ENCODE data around the gene UTP18.

DNA sequence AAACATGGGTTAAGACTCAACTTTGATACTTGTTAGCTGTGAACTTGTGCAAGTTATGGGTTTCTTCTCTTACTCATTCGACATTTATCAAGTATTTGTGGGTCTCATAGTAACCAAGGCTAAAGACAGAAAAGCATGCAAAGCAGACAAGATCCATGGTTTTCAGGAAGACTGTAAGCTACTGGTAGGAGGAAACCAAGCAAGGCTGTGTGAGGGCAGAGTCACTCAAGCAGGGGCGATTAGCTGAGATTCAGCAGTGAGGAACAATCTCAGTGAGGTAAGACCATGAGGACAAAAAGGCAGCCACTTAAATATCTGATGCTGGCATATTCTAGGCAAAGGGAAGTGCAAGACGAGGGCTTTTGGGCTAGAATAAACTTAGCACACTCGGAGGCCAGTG lies 30.0 kb upstream of the UTP18 start:
- TF ChIP-seq, protein P1, sequence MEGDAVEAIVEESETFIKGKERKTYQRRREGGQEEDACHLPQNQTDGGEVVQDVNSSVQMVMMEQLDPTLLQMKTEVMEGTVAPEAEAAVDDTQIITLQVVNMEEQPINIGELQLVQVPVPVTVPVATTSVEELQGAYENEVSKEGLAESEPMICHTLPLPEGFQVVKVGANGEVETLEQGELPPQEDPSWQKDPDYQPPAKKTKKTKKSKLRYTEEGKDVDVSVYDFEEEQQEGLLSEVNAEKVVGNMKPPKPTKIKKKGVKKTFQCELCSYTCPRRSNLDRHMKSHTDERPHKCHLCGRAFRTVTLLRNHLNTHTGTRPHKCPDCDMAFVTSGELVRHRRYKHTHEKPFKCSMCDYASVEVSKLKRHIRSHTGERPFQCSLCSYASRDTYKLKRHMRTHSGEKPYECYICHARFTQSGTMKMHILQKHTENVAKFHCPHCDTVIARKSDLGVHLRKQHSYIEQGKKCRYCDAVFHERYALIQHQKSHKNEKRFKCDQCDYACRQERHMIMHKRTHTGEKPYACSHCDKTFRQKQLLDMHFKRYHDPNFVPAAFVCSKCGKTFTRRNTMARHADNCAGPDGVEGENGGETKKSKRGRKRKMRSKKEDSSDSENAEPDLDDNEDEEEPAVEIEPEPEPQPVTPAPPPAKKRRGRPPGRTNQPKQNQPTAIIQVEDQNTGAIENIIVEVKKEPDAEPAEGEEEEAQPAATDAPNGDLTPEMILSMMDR (IDR thresholded peaks at IDR 0.05): no peak
- TF ChIP-seq POLR2AphosphoS5 (IDR thresholded peaks at IDR 0.05) (no peak), EP300 (IDR thresholded peaks at IDR 0.05) (no peak)

Data from sigmoid colon (tissue), 4 donors.